PC-3 (cell line): ENCODE results near the gene GTPBP3. TPM values are rescaled to one million over a fixed set of nuclear protein-coding genes. Genes with fewer than 3 reads are reported as not detected.
A peak's percentile ranks its signal among the peaks of the same experiment; 100 is the strongest.

Experiments used
- ATAC-seq: fragments of 200-7000 bp; cut with Tn5 transposase; 2 replicates; pipeline ENCODE4 v1.9.1; 2020; ENCODE audit warnings: mild to moderate bottlenecking, moderate library complexity
- BruUV-seq: library from RNA; stranded (reverse); fragments of 400-500 nt; replicated peaks from 2 replicates; lab custom pipeline; 2021; lab: Mats Ljungman, UMichigan
- CTCF ChIA-PET: fragments of 300-600 bp; sonication (Branson Sonifier 250); formaldehyde crosslinking; loops from one replicate; lab custom pipeline; 2022; ENCODE audit warnings: antibody characterized with exemption; lab: Charles Lee
- POLR2A ChIA-PET: fragments of 300-600 bp; sonication (Branson Sonifier 250); formaldehyde crosslinking; loops from one replicate; lab custom pipeline; 2022; ENCODE audit warnings: antibody characterized with exemption; ENCODE audit not compliant: unreplicated experiment; lab: Charles Lee
- DNase-seq: peaks from one replicate; pipeline ENCODE4 v3.0.0-alpha.2; 2015
- H2AFZ ChIP-seq: fragments of 300-600 bp; sonication (generic); 2 replicates; pipeline ENCODE4 v1.6.0; 2016; ENCODE audit warnings: antibody characterized with exemption, low read length
- H3F3A ChIP-seq: fragments of 300-600 bp; sonication (generic); one replicate; pipeline ENCODE4 v1.6.0; 2017; ENCODE audit warnings: antibody characterized with exemption, low read length, control low read depth, mild to moderate bottlenecking; ENCODE audit not compliant: unreplicated experiment
- H3K27ac ChIP-seq: fragments of 300-600 bp; sonication (generic); 2 replicates; pipeline ENCODE4 v1.5.1; 2016; ENCODE audit warnings: mild to moderate bottlenecking, low read length
- H3K27me3 ChIP-seq: fragments of 300-600 bp; sonication (generic); 2 replicates; pipeline ENCODE4 v1.6.1; 2016; ENCODE audit warnings: low read length, mixed read lengths
- H3K36me3 ChIP-seq: fragments of 300-600 bp; sonication (generic); 2 replicates; pipeline ENCODE4 v1.6.1; 2016; ENCODE audit warnings: low read depth, mixed run types, low read length, mixed read lengths
- H3K4me1 ChIP-seq: fragments of 300-600 bp; sonication (generic); 2 replicates; pipeline ENCODE4 v1.5.1; 2016; ENCODE audit warnings: low read length; ENCODE audit not compliant: insufficient read depth
- H3K4me2 ChIP-seq: fragments of 300-600 bp; sonication (generic); 2 replicates; pipeline ENCODE4 v1.6.0; 2016; ENCODE audit warnings: low read length
- H3K4me3 ChIP-seq: fragments of 300-600 bp; sonication (generic); 2 replicates; pipeline ENCODE4 v1.5.1; 2016; ENCODE audit warnings: mild to moderate bottlenecking, low read length, mixed read lengths
- H3K79me2 ChIP-seq: fragments of 300-600 bp; sonication (generic); 2 replicates; pipeline ENCODE4 v1.6.1; 2017; ENCODE audit warnings: low read length, mixed read lengths
- H3K9ac ChIP-seq: fragments of 300-600 bp; sonication (generic); 2 replicates; pipeline ENCODE4 v1.6.0; 2016; ENCODE audit warnings: mild to moderate bottlenecking, low read length
- H3K9me2 ChIP-seq: fragments of 300-600 bp; sonication (generic); replicated peaks from 2 replicates; pipeline ENCODE4 v1.6.1; 2016; ENCODE audit warnings: mixed run types, low read length, mixed read lengths
- H3K9me3 ChIP-seq: fragments of 300-600 bp; sonication (generic); 2 replicates; pipeline ENCODE4 v1.6.1; 2016; ENCODE audit warnings: low read length, mixed read lengths
- H4K20me1 ChIP-seq: fragments of 300-600 bp; sonication (generic); 2 replicates; pipeline ENCODE4 v1.6.1; 2016; ENCODE audit warnings: low read length, mixed read lengths
- EZH2 ChIP-seq: fragments of 300-600 bp; sonication (generic); IDR thresholded peaks from one replicate; pipeline ENCODE4 v1.6.1; 2017; ENCODE audit warnings: antibody characterized with exemption, mild to moderate bottlenecking, low read length; ENCODE audit not compliant: unreplicated experiment
- EZH2phosphoT487 ChIP-seq: fragments of 300-600 bp; sonication (generic); IDR thresholded peaks from 2 replicates; pipeline ENCODE4 v1.6.1; 2018; ENCODE audit warnings: mild to moderate bottlenecking, antibody characterized with exemption, low read length, borderline replicate concordance
- intact Hi-C: fragments of 100-400 bp; cut with micrococcal nuclease; formaldehyde crosslinking; loops from 2 replicates; pipeline ENCODE4 v1.9.0; 2023
- total RNA-seq: library from RNA; depleted of rRNA; stranded (reverse); fragments of >200 nt; gene quantifications from 2 replicates; pipeline ENCODE4 v1.2.3, GENCODE V29; 2014
- TF ChIP-seq, protein P1 (sequence below): fragments of 300-600 bp; sonication (generic); conservative IDR thresholded peaks from 2 replicates; pipeline ENCODE4 v1.5.1; 2017; ENCODE audit warnings: antibody characterized with exemption, low read depth, mild to moderate bottlenecking, low read length

Gene GTPBP3
- total RNA-seq, 1 experiment from 2014 or later = 86.0 TPM

DNA sequence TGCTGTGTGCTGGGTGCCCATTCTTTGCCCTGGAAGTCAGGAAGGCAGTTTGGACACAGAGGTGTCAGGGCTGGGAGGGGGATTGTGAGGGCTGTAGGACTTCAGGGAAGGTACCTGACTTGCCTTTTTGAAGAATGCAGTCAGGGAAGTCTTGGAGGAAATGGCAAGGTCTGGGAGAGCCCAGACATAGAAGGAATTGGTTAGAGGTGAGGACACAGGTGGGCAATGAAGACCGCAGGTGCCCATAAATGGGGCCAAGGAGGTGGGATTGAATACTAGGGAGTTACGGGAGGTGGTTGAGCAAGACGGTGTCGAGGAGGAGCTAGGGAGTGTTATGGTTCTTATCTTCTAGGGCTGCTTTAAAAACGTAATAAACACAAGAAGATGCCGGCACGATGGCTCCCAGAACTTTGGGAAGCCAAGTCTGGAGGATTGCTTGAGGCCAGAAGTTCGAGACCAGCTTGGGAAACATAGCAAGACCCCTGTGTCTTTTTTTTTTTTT, 29.4 kb upstream of the GTPBP3 start:
- ChIA-PET CTCF (no interaction called here), POLR2A (no interaction called here)
- no peak overlapping the region for H3K9ac ChIP-seq
- H3K79me2 ChIP-seq = peaks cover 59% of the 10 kb centered on the region
- ATAC-seq (no peak), DNase-seq (no peak)
- TF ChIP-seq EZH2phosphoT487 (no peak), EZH2 (no peak)
- TF ChIP-seq, protein P1, sequence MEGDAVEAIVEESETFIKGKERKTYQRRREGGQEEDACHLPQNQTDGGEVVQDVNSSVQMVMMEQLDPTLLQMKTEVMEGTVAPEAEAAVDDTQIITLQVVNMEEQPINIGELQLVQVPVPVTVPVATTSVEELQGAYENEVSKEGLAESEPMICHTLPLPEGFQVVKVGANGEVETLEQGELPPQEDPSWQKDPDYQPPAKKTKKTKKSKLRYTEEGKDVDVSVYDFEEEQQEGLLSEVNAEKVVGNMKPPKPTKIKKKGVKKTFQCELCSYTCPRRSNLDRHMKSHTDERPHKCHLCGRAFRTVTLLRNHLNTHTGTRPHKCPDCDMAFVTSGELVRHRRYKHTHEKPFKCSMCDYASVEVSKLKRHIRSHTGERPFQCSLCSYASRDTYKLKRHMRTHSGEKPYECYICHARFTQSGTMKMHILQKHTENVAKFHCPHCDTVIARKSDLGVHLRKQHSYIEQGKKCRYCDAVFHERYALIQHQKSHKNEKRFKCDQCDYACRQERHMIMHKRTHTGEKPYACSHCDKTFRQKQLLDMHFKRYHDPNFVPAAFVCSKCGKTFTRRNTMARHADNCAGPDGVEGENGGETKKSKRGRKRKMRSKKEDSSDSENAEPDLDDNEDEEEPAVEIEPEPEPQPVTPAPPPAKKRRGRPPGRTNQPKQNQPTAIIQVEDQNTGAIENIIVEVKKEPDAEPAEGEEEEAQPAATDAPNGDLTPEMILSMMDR = no peak
- no peaks in the 10 kb centered on the region for H3K9me3 ChIP-seq
- H3F3A ChIP-seq = no peaks in the 10 kb centered on the region
- H3K27ac ChIP-seq = no peak overlapping the region
- no peak overlapping the region for H2AFZ ChIP-seq
- no peak overlapping the region for H3K4me2 ChIP-seq
- H4K20me1 ChIP-seq = no peaks in the 10 kb centered on the region
- no peak overlapping the region for H3K4me3 ChIP-seq
- peaks cover 39% of the 10 kb centered on the region for H3K4me1 ChIP-seq
- BruUV-seq = no TSS peak
- intact Hi-C loops = loop anchor here (2.0 kb wide), 1 partner anchor 41 kb away; the partner anchor contains the start of gene BABAM1
- no peaks in the 10 kb centered on the region; the same call in 1 of the 2 replicates for H3K36me3 ChIP-seq
- H3K27me3 ChIP-seq = no peaks in the 10 kb centered on the region
- no peaks in the 10 kb centered on the region for H3K9me2 ChIP-seq

DNA sequence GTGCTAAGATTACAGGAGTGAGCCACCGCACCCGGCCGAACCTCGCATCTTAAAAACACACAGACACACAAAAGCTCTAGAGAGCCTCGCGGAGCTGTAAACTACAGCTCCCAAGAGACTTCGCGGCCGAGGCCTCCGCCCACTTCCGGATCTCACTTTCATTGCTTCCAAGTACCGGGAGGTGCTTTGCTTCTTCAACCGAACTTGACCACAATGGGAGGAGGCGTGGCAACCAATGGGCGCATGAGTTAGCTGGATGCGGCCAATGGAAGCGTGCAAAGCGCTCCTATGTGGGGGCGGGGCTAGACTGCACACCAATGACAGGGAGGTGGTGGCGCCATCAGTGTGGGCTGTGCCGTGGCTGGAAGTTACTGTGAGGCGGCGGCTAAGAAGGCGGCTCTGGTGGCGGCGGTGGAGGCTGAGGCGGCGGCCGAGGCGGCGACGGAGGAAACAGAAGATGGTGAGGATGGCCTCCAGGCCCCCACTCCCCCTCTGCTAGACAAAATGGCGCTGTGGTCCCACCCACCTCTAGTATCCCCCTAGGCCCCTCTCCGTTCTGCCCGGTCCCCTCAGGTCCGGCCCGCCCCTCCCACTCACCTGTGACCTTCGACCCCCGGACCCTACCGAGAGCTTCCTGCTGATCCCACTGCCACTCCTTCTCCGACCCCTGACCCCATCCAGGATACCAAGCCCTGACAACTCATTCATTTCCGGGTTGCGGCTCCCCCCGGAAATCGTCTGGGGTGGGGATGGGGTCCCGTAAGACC, 28.0 kb upstream of the GTPBP3 start, which contains the start of gene DDA1:
TSS of gene DDA1 (plus strand) at position 366 of the 767 bp plus-strand sequence. CDS start at position 458, 92 bp downstream.
- peak within 1 kb of the TSS; percentile 60 for H3K27ac ChIP-seq
- H3K9ac ChIP-seq = peak within 1 kb of the TSS; percentile 92
- H3K79me2 ChIP-seq = peaks cover 69% of the 10 kb centered on the region
- ChIA-PET CTCF (interaction anchor here (1.0 kb wide), 2 partner anchors 8 to 27 kb away, joined by 3 to 4 read pairs; no protein-coding TSS in a partner anchor), POLR2A (interaction anchor here (0.5 to 1.4 kb wide), 5 partner anchors 8 to 1013 kb away, joined by 3 to 13 read pairs (median 7); partner anchors contain the start of gene LSM4)
- TF ChIP-seq, protein P1 = no peak
- TF ChIP-seq EZH2 (no peak), EZH2phosphoT487 (no peak)
- H2AFZ ChIP-seq = peak within 1 kb of the TSS; percentile 56
- H3K27me3 ChIP-seq = no peaks in the 10 kb centered on the region
- H4K20me1 ChIP-seq = no peaks in the 10 kb centered on the region
- H3K9me3 ChIP-seq = no peaks in the 10 kb centered on the region
- BruUV-seq = TSS peak; percentile 57
- DNase-seq = peak; percentile 100
- H3K36me3 ChIP-seq = peaks cover 8% of the 10 kb centered on the region; the same call in 1 of the 2 replicates
- peak within 1 kb of the TSS; percentile 94 for H3K4me3 ChIP-seq
- H3K9me2 ChIP-seq = no peaks in the 10 kb centered on the region
- peak within 1 kb of the TSS; percentile 87 for H3K4me2 ChIP-seq
- intact Hi-C loops = loop anchor here (1.0 to 2.0 kb wide), 2 partner anchors 25 to 43 kb away; partner anchors contain the start of genes ANO8 and BABAM1
- no peaks in the 10 kb centered on the region for H3F3A ChIP-seq
- peak; percentile 75 for ATAC-seq
- peaks cover 35% of the 10 kb centered on the region for H3K4me1 ChIP-seq
